GM23338 (cell line): ENCODE results near the gene SETD1B.

Experiments used
- CREB1 ChIP-seq: fragments of 250-450 bp; sonication (Bioruptor Pico); IDR thresholded peaks from 2 replicates; pipeline ENCODE4 v1.5.0; 2020; ENCODE audit warnings: low read depth, mild to moderate bottlenecking, moderate library complexity
- ETS1 ChIP-seq: IDR thresholded peaks from 2 replicates; pipeline ENCODE4 v1.6.1; 2016; ENCODE audit warnings: antibody characterized with exemption
- EZH2 ChIP-seq: fragments of 200-600 bp; sonication (generic); IDR thresholded peaks from one replicate; pipeline ENCODE4 v1.8.0; 2017; ENCODE audit warnings: antibody characterized with exemption, mild to moderate bottlenecking, low read depth; ENCODE audit not compliant: unreplicated experiment
- EZH2phosphoT487 ChIP-seq: fragments of 200-600 bp; sonication (generic); IDR thresholded peaks from one replicate; pipeline ENCODE4 v1.8.1; 2018; ENCODE audit warnings: antibody characterized with exemption; ENCODE audit not compliant: unreplicated experiment
- JUNB ChIP-seq: IDR thresholded peaks from one replicate; pipeline ENCODE4 v1.6.1; 2016; ENCODE audit warnings: antibody characterized with exemption; ENCODE audit not compliant: unreplicated experiment
- NANOG ChIP-seq: IDR thresholded peaks from 2 replicates; pipeline ENCODE4 v1.6.1; 2016; ENCODE audit warnings: antibody characterized with exemption, borderline replicate concordance
- POLR2AphosphoS5 ChIP-seq: IDR thresholded peaks from 2 replicates; pipeline ENCODE4 v1.6.1; 2016; ENCODE audit warnings: antibody characterized with exemption, low read depth
- ZNF114 ChIP-seq: fragments of 250-450 bp; sonication (Bioruptor Pico); IDR thresholded peaks from 2 replicates; pipeline ENCODE4 v1.5.0; 2020; ENCODE audit warnings: mild to moderate bottlenecking, moderate library complexity
- ZNF331 ChIP-seq: fragments of 250-450 bp; sonication (Bioruptor Pico); IDR thresholded peaks from 2 replicates; pipeline ENCODE4 v1.5.0; 2020; ENCODE audit warnings: low read depth, mild to moderate bottlenecking, moderate library complexity
- TF ChIP-seq, protein P1 (sequence below), 2 experiments: fragments of 200-600 bp in 1 of 2; sonication (generic) in 1 of 2; conservative IDR thresholded peaks; 2 replicates each; pipeline versions ENCODE4 v1.5.1 to v1.6.1; 2016 to 2017; ENCODE audit warnings: antibody characterized with exemption in 2 of 2, low read depth in 2 of 2, mild to moderate bottlenecking in 2 of 2, moderate library complexity in 1 of 2
- TF ChIP-seq, protein P2 (sequence below): IDR thresholded peaks from one replicate; pipeline ENCODE4 v1.6.1; 2018; ENCODE audit warnings: antibody characterized with exemption; ENCODE audit not compliant: unreplicated experiment
- TF ChIP-seq, protein P3 (sequence below): fragments of 250-450 bp; sonication (Bioruptor Pico); IDR thresholded peaks from 2 replicates; pipeline ENCODE4 v1.5.0; 2020; ENCODE audit warnings: mild to moderate bottlenecking, moderate library complexity

DNA sequence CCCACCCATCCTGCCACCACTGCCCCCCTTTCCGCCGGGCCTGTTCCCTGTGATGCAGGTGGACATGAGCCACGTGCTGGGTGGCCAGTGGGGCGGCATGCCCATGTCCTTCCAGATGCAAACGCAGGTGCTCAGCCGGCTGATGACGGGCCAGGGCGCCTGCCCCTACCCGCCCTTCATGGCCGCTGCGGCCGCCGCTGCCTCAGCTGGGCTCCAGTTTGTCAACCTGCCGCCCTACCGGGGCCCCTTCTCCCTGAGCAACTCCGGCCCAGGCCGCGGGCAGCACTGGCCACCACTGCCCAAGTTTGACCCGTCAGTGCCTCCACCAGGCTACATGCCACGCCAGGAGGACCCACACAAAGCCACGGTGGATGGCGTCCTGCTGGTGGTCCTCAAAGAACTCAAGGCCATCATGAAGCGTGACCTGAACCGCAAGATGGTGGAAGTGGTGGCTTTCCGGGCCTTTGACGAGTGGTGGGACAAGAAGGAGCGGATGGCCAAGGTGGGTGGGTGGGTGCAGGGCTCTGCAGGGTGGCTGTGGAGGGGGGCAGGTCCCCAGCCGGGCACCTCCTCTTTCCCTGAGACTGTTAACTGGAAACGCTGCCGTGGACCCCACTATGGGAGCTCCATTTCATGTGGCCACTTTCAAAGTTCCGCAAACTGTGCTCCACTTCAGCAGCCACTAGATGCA, 10.8 kb downstream of the SETD1B start:
- TF ChIP-seq, protein P1, sequence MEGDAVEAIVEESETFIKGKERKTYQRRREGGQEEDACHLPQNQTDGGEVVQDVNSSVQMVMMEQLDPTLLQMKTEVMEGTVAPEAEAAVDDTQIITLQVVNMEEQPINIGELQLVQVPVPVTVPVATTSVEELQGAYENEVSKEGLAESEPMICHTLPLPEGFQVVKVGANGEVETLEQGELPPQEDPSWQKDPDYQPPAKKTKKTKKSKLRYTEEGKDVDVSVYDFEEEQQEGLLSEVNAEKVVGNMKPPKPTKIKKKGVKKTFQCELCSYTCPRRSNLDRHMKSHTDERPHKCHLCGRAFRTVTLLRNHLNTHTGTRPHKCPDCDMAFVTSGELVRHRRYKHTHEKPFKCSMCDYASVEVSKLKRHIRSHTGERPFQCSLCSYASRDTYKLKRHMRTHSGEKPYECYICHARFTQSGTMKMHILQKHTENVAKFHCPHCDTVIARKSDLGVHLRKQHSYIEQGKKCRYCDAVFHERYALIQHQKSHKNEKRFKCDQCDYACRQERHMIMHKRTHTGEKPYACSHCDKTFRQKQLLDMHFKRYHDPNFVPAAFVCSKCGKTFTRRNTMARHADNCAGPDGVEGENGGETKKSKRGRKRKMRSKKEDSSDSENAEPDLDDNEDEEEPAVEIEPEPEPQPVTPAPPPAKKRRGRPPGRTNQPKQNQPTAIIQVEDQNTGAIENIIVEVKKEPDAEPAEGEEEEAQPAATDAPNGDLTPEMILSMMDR (conservative IDR thresholded peaks at IDR 0.05; ENCODE audit: low read depth in 2 of 2) = no peak
- TF ChIP-seq EZH2phosphoT487 = no peak
- TF ChIP-seq POLR2AphosphoS5 = no peak
- TF ChIP-seq EZH2 = no peak
- TF ChIP-seq CREB1 (CRISPR knock-in tag) = no peak
- TF ChIP-seq, protein P2, sequence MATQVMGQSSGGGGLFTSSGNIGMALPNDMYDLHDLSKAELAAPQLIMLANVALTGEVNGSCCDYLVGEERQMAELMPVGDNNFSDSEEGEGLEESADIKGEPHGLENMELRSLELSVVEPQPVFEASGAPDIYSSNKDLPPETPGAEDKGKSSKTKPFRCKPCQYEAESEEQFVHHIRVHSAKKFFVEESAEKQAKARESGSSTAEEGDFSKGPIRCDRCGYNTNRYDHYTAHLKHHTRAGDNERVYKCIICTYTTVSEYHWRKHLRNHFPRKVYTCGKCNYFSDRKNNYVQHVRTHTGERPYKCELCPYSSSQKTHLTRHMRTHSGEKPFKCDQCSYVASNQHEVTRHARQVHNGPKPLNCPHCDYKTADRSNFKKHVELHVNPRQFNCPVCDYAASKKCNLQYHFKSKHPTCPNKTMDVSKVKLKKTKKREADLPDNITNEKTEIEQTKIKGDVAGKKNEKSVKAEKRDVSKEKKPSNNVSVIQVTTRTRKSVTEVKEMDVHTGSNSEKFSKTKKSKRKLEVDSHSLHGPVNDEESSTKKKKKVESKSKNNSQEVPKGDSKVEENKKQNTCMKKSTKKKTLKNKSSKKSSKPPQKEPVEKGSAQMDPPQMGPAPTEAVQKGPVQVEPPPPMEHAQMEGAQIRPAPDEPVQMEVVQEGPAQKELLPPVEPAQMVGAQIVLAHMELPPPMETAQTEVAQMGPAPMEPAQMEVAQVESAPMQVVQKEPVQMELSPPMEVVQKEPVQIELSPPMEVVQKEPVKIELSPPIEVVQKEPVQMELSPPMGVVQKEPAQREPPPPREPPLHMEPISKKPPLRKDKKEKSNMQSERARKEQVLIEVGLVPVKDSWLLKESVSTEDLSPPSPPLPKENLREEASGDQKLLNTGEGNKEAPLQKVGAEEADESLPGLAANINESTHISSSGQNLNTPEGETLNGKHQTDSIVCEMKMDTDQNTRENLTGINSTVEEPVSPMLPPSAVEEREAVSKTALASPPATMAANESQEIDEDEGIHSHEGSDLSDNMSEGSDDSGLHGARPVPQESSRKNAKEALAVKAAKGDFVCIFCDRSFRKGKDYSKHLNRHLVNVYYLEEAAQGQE = no peak
- no peak for TF ChIP-seq JUNB
- TF ChIP-seq NANOG = no peak
- no peak for TF ChIP-seq ETS1
- TF ChIP-seq, protein P3, sequence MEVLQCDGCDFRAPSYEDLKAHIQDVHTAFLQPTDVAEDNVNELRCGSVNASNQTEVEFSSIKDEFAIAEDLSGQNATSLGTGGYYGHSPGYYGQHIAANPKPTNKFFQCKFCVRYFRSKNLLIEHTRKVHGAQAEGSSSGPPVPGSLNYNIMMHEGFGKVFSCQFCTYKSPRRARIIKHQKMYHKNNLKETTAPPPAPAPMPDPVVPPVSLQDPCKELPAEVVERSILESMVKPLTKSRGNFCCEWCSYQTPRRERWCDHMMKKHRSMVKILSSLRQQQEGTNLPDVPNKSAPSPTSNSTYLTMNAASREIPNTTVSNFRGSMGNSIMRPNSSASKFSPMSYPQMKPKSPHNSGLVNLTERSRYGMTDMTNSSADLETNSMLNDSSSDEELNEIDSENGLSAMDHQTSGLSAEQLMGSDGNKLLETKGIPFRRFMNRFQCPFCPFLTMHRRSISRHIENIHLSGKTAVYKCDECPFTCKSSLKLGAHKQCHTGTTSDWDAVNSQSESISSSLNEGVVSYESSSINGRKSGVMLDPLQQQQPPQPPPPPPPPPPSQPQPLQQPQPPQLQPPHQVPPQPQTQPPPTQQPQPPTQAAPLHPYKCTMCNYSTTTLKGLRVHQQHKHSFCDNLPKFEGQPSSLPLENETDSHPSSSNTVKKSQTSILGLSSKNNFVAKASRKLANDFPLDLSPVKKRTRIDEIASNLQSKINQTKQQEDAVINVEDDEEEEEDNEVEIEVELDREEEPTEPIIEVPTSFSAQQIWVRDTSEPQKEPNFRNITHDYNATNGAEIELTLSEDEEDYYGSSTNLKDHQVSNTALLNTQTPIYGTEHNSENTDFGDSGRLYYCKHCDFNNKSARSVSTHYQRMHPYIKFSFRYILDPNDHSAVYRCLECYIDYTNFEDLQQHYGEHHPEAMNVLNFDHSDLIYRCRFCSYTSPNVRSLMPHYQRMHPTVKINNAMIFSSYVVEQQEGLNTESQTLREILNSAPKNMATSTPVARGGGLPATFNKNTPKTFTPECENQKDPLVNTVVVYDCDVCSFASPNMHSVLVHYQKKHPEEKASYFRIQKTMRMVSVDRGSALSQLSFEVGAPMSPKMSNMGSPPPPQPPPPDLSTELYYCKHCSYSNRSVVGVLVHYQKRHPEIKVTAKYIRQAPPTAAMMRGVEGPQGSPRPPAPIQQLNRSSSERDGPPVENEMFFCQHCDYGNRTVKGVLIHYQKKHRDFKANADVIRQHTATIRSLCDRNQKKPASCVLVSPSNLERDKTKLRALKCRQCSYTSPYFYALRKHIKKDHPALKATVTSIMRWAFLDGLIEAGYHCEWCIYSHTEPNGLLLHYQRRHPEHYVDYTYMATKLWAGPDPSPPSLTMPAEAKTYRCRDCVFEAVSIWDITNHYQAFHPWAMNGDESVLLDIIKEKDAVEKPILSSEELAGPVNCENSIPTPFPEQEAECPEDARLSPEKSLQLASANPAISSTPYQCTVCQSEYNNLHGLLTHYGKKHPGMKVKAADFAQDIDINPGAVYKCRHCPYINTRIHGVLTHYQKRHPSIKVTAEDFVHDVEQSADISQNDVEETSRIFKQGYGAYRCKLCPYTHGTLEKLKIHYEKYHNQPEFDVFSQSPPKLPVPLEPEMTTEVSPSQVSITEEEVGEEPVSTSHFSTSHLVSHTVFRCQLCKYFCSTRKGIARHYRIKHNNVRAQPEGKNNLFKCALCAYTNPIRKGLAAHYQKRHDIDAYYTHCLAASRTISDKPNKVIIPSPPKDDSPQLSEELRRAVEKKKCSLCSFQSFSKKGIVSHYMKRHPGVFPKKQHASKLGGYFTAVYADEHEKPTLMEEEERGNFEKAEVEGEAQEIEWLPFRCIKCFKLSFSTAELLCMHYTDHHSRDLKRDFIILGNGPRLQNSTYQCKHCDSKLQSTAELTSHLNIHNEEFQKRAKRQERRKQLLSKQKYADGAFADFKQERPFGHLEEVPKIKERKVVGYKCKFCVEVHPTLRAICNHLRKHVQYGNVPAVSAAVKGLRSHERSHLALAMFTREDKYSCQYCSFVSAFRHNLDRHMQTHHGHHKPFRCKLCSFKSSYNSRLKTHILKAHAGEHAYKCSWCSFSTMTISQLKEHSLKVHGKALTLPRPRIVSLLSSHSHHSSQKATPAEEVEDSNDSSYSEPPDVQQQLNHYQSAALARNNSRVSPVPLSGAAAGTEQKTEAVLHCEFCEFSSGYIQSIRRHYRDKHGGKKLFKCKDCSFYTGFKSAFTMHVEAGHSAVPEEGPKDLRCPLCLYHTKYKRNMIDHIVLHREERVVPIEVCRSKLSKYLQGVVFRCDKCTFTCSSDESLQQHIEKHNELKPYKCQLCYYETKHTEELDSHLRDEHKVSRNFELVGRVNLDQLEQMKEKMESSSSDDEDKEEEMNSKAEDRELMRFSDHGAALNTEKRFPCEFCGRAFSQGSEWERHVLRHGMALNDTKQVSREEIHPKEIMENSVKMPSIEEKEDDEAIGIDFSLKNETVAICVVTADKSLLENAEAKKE (CRISPR knock-in tag) = no peak
- no peak for TF ChIP-seq ZNF114 (CRISPR knock-in tag)
- TF ChIP-seq ZNF331 (CRISPR knock-in tag) = no peak
